ENCODE results near the gene MAGI3. TPM values are rescaled to one million over a fixed set of nuclear protein-coding genes. Genes with fewer than 3 reads are reported as not detected.

MAGI3 gene
- total RNA-seq, 1 experiment from 2014 or later = 7.2 TPM

DNA sequence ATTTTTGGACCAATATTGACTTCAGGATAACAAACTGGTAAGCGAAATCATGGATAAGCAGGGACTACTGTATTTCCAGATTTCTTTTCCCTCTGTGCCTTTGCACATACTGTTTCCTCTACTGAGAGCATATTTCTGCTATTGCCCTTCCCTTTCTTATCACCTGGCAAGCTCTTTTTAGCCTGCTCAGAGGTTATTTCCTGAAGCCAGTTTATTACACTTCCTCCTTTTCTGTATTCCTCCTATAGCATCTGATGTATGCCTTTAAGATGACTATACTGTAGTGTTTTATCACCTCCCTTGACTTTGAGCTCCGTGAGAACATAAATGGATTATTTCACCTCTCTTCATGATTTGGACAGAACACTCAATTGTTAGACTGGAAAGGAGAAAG, 49.0 kb downstream of the MAGI3 start:
- 0 out of 2 replicates have a peak, but pooled peaks cover under 1% of the 10 kb centered on the region for H3K9me3 ChIP-seq (ENCODE audit: low read length)
- H4K20me1 ChIP-seq (ENCODE audit: low read length) = no peaks in the 10 kb centered on the region
- intact Hi-C loops (cut with micrococcal nuclease) = no loop called here
- H3K27me3 ChIP-seq (ENCODE audit: low read length) = no peaks in the 10 kb centered on the region
- H3K4me2 ChIP-seq (ENCODE audit: low read length) = no peak overlapping the region
- no peaks in the 10 kb centered on the region for H3K79me2 ChIP-seq (ENCODE audit: low read length)
- H3K27ac ChIP-seq (ENCODE audit: low read length) = no peak overlapping the region
- no peak overlapping the region for H3K4me3 ChIP-seq (ENCODE audit: low read length)
- TF ChIP-seq EZH2phosphoT487 (IDR thresholded peaks at IDR 0.05; ENCODE audit: borderline replicate concordance, low read length) = no peak
- TF ChIP-seq, protein P1, sequence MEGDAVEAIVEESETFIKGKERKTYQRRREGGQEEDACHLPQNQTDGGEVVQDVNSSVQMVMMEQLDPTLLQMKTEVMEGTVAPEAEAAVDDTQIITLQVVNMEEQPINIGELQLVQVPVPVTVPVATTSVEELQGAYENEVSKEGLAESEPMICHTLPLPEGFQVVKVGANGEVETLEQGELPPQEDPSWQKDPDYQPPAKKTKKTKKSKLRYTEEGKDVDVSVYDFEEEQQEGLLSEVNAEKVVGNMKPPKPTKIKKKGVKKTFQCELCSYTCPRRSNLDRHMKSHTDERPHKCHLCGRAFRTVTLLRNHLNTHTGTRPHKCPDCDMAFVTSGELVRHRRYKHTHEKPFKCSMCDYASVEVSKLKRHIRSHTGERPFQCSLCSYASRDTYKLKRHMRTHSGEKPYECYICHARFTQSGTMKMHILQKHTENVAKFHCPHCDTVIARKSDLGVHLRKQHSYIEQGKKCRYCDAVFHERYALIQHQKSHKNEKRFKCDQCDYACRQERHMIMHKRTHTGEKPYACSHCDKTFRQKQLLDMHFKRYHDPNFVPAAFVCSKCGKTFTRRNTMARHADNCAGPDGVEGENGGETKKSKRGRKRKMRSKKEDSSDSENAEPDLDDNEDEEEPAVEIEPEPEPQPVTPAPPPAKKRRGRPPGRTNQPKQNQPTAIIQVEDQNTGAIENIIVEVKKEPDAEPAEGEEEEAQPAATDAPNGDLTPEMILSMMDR (conservative IDR thresholded peaks at IDR 0.05; ENCODE audit: low read depth, low read length) = no peak
- no peak for TF ChIP-seq EZH2 (IDR thresholded peaks at IDR 0.05; ENCODE audit: low read length, unreplicated experiment)
- no TSS peak for BruUV-seq (replicated peaks)
- POLR2A ChIA-PET (ENCODE audit: unreplicated experiment) = no interaction called here
- H3K36me3 ChIP-seq (ENCODE audit: low read depth, low read length) = no peaks in the 10 kb centered on the region; the same call in 1 of the 2 replicates
- H3K9ac ChIP-seq (ENCODE audit: low read length) = no peak overlapping the region
- H3F3A ChIP-seq (ENCODE audit: low read length, unreplicated experiment) = no peaks in the 10 kb centered on the region
- CTCF ChIA-PET = no interaction called here
- DNase-seq (no peak), ATAC-seq (no peak)
- H3K9me2 ChIP-seq (replicated peaks; ENCODE audit: low read length) = no peaks in the 10 kb centered on the region
- peaks cover 16% of the 10 kb centered on the region for H3K4me1 ChIP-seq (ENCODE audit: insufficient read depth, low read length)
- no peak overlapping the region for H2AFZ ChIP-seq (ENCODE audit: low read length)

GRCh38 chr1:113442131-113442530, 51.8 kb downstream of the MAGI3 start:
- H3F3A ChIP-seq (ENCODE audit: low read length, unreplicated experiment) = no peaks in the 10 kb centered on the region
- intact Hi-C loops (cut with micrococcal nuclease) = no loop called here
- H3K27me3 ChIP-seq (ENCODE audit: low read length) = no peaks in the 10 kb centered on the region
- ChIA-PET CTCF (no interaction called here), POLR2A (ENCODE audit: unreplicated experiment) (no interaction called here)
- no peaks in the 10 kb centered on the region for H3K4me1 ChIP-seq (ENCODE audit: insufficient read depth, low read length)
- no peak overlapping the region for H3K9ac ChIP-seq (ENCODE audit: low read length)
- TF ChIP-seq EZH2phosphoT487 (IDR thresholded peaks at IDR 0.05; ENCODE audit: borderline replicate concordance, low read length) = no peak
- no peak for TF ChIP-seq EZH2 (IDR thresholded peaks at IDR 0.05; ENCODE audit: low read length, unreplicated experiment)
- TF ChIP-seq, protein P1 (conservative IDR thresholded peaks at IDR 0.05; ENCODE audit: low read depth, low read length) = no peak
- H4K20me1 ChIP-seq (ENCODE audit: low read length) = no peaks in the 10 kb centered on the region
- no peak overlapping the region for H2AFZ ChIP-seq (ENCODE audit: low read length)
- H3K4me2 ChIP-seq (ENCODE audit: low read length) = no peak overlapping the region
- no peaks in the 10 kb centered on the region for H3K79me2 ChIP-seq (ENCODE audit: low read length)
- ATAC-seq (no peak), DNase-seq (no peak)
- no peak overlapping the region for H3K4me3 ChIP-seq (ENCODE audit: low read length)
- H3K27ac ChIP-seq (ENCODE audit: low read length) = no peak overlapping the region
- no peaks in the 10 kb centered on the region for H3K9me2 ChIP-seq (replicated peaks; ENCODE audit: low read length)
- peaks cover 9% of the 10 kb centered on the region; the same call in 1 of the 2 replicates for H3K9me3 ChIP-seq (ENCODE audit: low read length)
- no TSS peak for BruUV-seq (replicated peaks)
- peaks cover 4% of the 10 kb centered on the region; the same call in 1 of the 2 replicates for H3K36me3 ChIP-seq (ENCODE audit: low read depth, low read length)

GRCh38 chr1:113444857-113445256, 54.5 kb downstream of the MAGI3 start:
- Histone ChIP-seq H3K9me2 (replicated peaks; ENCODE audit: low read length) (no peaks in the 10 kb centered on the region), H3K27me3 (ENCODE audit: low read length) (no peaks in the 10 kb centered on the region), H3K4me2 (ENCODE audit: low read length) (no peak overlapping the region), H3F3A (ENCODE audit: low read length, unreplicated experiment) (no peaks in the 10 kb centered on the region), H3K27ac (ENCODE audit: low read length) (no peak overlapping the region), H3K79me2 (ENCODE audit: low read length) (no peaks in the 10 kb centered on the region), H2AFZ (ENCODE audit: low read length) (no peak overlapping the region), H3K36me3 (ENCODE audit: low read depth, low read length) (peaks cover 4% of the 10 kb centered on the region; the same call in 1 of the 2 replicates), H4K20me1 (ENCODE audit: low read length) (no peaks in the 10 kb centered on the region), H3K9ac (ENCODE audit: low read length) (no peak overlapping the region), H3K4me3 (ENCODE audit: low read length) (no peak overlapping the region), H3K9me3 (ENCODE audit: low read length) (peaks cover 9% of the 10 kb centered on the region; the same call in 1 of the 2 replicates), H3K4me1 (ENCODE audit: insufficient read depth, low read length) (no peaks in the 10 kb centered on the region)
- no peak for DNase-seq
- POLR2A ChIA-PET (ENCODE audit: unreplicated experiment) = no interaction called here
- intact Hi-C loops (cut with micrococcal nuclease) = no loop called here
- no peak for ATAC-seq
- no TSS peak for BruUV-seq (replicated peaks)
- CTCF ChIA-PET = no interaction called here
- TF ChIP-seq, protein P1 (conservative IDR thresholded peaks at IDR 0.05; ENCODE audit: low read depth, low read length) = no peak
- no peak for TF ChIP-seq EZH2phosphoT487 (IDR thresholded peaks at IDR 0.05; ENCODE audit: borderline replicate concordance, low read length)
- no peak for TF ChIP-seq EZH2 (IDR thresholded peaks at IDR 0.05; ENCODE audit: low read length, unreplicated experiment)

All from PC-3 (cell line).